GM21390 (cell line): Measurements from ENCODE around the gene GDF3.
"Not testable (repeated sequence)": the region's sequence is repeated elsewhere in the genome, so short reads cannot be mapped to it uniquely, and the experiment has no call there.

Experiments used
- ATAC-seq: cut with Tn5 transposase; IDR thresholded peaks from one replicate; pipeline ENCODE4 v1.9.1; 2021; ENCODE audit not compliant: unreplicated experiment

GDF3 gene

GRCh38 chr12:7668171-7668570 lies 27.4 kb downstream of the GDF3 start:
- no peak for ATAC-seq

GRCh38 chr12:7667125-7667524 lies 28.4 kb downstream of the GDF3 start:
- ATAC-seq, result no peak

- ATAC-seq, result no peak
These were observed 29.0 kb downstream of the GDF3 start for GRCh38 chr12:7666595-7666994.

- no peak for ATAC-seq
These were observed 33.8 kb downstream of the GDF3 start for GRCh38 chr12:7661741-7662140.

GRCh38 chr12:7656121-7656520 lies 39.5 kb downstream of the GDF3 start:
- ATAC-seq, result no peak

- no peak for ATAC-seq
These were observed 45.5 kb downstream of the GDF3 start for GRCh38 chr12:7650091-7650490.

- no peak for ATAC-seq
These were observed 48.5 kb downstream of the GDF3 start for GRCh38 chr12:7647071-7647470.

- no peak for ATAC-seq
These were observed 49.4 kb downstream of the GDF3 start for GRCh38 chr12:7646178-7646475.

GRCh38 chr12:7645395-7646177 lies 50.0 kb downstream of the GDF3 start:
- ATAC-seq, result no peak

GRCh38 chr12:7642876-7643309 lies 52.7 kb downstream of the GDF3 start:
- no peak for ATAC-seq

GRCh38 chr12:7642287-7642686 lies 53.3 kb downstream of the GDF3 start:
- no peak for ATAC-seq

- ATAC-seq, result not testable (repeated sequence)
These were observed 55.2 kb downstream of the GDF3 start for GRCh38 chr12:7640123-7640995.
